A549 treated with Mapracorat at 1 μM for 4 hours (cell line): ENCODE measurements around the gene PRKCG. TPM values are rescaled to one million over a fixed set of nuclear protein-coding genes. Genes with fewer than 3 reads are reported as not detected.

ENCODE experiments used
- total RNA-seq: library from RNA; stranded (reverse); fragments of 200-300 nt; extraction: Qiagen RNA extraction; gene quantifications from 5 replicates; pipeline ENCODE4 v1.2.3, GENCODE V29; 2022

PRKCG gene
- 3.8 to 7.2 TPM (median 6.5 TPM) in 5 replicates for total RNA-seq

DNA sequence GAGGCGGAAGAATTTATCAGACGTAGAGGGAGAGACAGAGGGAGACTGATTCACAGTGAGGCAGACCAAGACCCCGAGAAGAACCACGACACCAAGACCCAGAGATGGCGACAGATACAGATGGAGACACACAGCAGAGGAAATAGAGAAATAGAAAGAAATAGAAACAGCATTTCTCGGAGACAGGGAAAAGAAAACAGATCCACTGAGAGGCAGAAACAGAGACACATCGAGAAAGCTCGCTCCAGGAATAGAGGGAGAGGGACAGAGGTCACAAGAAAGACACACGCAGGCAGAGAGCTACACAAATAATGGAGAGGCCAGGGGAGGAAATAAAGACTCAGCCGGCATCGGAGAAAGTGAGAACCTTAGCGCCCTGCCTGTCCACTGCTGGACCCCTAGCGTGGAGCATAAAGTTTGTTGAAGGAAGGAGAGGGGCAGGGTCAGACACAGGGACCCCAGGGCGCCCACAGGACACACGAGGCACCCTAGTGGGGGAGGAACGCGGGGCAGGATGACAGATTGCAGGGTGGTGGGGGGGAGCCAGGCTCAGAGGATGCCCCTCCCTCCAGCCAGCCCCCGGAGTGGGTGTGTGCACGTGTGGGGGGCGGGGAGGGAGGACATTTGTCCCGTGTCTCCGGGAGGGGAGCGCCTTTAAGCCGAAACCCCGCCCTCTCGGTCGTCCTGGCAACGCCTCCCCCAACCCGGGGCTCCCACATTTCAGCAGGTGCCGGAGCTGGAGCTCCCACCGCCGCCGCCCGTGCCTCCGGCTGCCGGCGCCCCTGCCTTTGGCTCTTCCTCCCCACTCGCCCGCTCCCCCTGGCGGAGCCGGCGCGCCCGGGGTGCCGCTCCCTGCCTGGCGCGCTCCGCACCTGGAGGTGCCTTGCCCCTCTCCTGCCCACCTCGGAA lies at the start of gene PRKCG:
TSS of gene PRKCG (plus strand) at position 716 of the 909 bp plus-strand sequence. CDS start 298 bp downstream, outside the sequence.

DNA sequence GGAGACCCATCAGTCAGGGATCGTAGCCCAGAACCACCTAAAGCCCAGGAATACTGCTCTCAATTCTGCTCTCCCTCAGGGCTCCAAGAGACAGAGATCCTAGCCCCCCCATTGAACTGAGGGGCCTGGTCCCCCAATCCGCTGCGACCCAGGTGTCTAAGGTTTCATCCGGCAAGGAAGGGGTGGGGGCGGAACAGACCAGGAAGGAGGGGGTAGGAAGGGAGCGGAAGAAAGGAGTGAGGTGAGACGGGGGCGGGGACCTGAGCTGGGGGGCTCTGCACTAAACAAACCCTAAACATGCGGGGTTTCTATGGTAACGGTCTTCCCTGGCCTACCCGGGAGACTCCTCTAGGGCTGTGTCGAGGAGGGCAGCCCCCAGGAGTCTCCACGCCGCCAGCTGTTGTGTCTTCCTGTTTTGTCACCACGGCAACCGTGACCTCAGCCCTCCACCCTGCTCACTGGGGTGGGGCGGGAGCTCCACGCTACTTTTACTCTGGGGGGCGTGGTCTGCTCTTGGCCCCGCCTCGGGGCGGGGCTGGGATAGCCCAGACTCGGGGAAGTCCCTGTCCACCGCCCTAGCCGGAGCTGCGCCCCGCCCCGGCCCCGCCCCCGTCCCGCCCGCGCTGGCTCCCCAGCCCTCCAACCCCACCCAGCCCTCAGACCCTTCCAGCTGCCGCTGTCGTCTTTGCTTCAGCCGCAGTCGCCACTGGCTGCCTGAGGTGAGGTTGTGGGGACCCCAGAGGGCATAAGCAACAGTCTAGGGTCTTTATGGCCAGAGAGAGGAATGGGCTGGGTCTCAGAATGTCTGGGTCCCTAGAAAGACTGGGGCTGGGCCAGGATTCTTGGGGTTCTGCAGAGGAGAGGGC lies 14.5 kb upstream of the PRKCG start, which contains the start of gene MYADM:
TSS of gene MYADM (plus strand) at position 659 of the 866 bp plus-strand sequence. CDS start 5,647 bp downstream, outside the sequence.

DNA sequence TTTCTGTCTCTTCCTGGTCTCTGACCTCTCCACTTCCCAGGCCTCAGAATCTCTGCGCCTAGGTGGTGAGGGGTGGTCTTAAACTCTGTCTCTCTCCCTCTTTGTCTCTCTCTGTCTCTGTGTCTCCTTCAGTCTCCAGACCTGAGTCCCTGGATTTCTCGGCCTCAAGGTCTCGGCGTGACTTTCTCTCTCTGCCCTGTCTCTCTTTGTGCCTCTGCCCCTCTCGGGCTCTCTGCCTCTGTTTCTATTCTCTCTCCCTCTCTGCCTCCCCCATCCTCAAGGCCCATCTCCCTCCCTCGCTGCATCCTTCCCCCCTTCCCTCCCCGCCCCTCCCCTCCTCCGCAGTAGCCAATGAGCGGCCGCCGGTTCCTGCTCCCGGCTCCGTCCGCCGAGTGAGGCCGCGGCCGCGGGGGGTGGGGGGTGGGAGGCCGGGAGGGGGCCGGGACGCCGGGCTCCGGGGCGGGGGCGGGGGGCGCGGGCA lies 27.0 kb downstream of the PRKCG start, which contains the start of gene CACNG7:
TSS of gene CACNG7 (plus strand) at position 344 of the 481 bp plus-strand sequence. CDS start 3,554 bp downstream, outside the sequence.

Other genes starting within 250 kb of the PRKCG start
- gene NLRP12, start 57.9 kb upstream of the PRKCG start, total RNA-seq = not detected in 5 replicates
- 219 to 339 TPM (median 280 TPM) in 5 replicates for gene MYADM, start 14.3 kb upstream of the PRKCG start, total RNA-seq
- gene CACNG7, start 27.1 kb downstream of the PRKCG start, total RNA-seq = 5.5 to 9.3 TPM (median 8.6 TPM) in 5 replicates
- 0.73 to 1.2 TPM (median 0.93 TPM) in 5 replicates for gene CACNG8, start 80.7 kb downstream of the PRKCG start, total RNA-seq
- 9.3 to 13.4 TPM (median 12.4 TPM) in 5 replicates for gene CACNG6, start 109.4 kb downstream of the PRKCG start, total RNA-seq
- 0.52 to 0.83 TPM (median 0.57 TPM) in 4 of 5 replicates, not detected in the other for gene VSTM1, start 181.7 kb downstream of the PRKCG start, total RNA-seq
- gene TARM1, start 199.2 kb downstream of the PRKCG start, total RNA-seq = not detected in 5 replicates
- 0.22 to 0.33 TPM (median 0.30 TPM) in 5 replicates for gene OSCAR, start 218.6 kb downstream of the PRKCG start, total RNA-seq
- 208 to 255 TPM (median 222 TPM) in 5 replicates for gene NDUFA3, start 220.7 kb downstream of the PRKCG start, total RNA-seq
- 19.7 to 25.6 TPM (median 21.8 TPM) in 5 replicates for gene TFPT, start 233.5 kb downstream of the PRKCG start, total RNA-seq
- gene PRPF31, start 233.6 kb downstream of the PRKCG start, total RNA-seq = 107 to 118 TPM (median 115 TPM) in 5 replicates